Kidney (tissue), 14 donors: Measurements from ENCODE around the gene EIF5. TPM values are rescaled to one million over a fixed set of nuclear protein-coding genes. Genes with fewer than 3 reads are reported as not detected.

ENCODE experiments used
- DNase-seq, 5 donors: peaks; one replicate each; pipeline ENCODE4 v3.0.0-alpha.2; 2013 to 2020
- FAIRE-seq: peaks from 2 replicates; lab custom pipeline; 2012; peaks lifted over from hg19 to GRCh38; lab: Jason Lieb, UNC
- H3K27ac ChIP-seq, 2 donors: one replicate each; pipeline ENCODE4 v1.7.0; 2013; ENCODE audit warnings: low read depth in 2 of 2, low read length in 2 of 2, inconsistent platforms in 1 of 2
- H3K27me3 ChIP-seq: one replicate; pipeline ENCODE4 v1.7.1; 2013; ENCODE audit warnings: low read length, inconsistent platforms; ENCODE audit not compliant: control insufficient read depth, insufficient read depth
- H3K36me3 ChIP-seq, 3 donors: one replicate each; pipeline versions ENCODE4 v1.7.0 to v1.7.1; 2013; ENCODE audit warnings: low read length in 3 of 3, control low read depth in 1 of 3, inconsistent platforms in 1 of 3; ENCODE audit not compliant: insufficient read depth in 3 of 3, control insufficient read depth in 2 of 3
- H3K4me1 ChIP-seq, 3 donors: one replicate each; pipeline versions ENCODE4 v1.7.0 to v1.7.1; 2013; ENCODE audit warnings: low read length in 3 of 3, inconsistent platforms in 1 of 3, low read depth in 1 of 3; ENCODE audit not compliant: control insufficient read depth in 2 of 3, insufficient read depth in 2 of 3
- H3K4me3 ChIP-seq, 3 donors: one replicate each; pipeline versions ENCODE4 v1.7.0 to v1.8.1; 2013; ENCODE audit warnings: low read length in 3 of 3, control low read depth in 1 of 3, inconsistent platforms in 1 of 3
- H3K9ac ChIP-seq, 3 donors: one replicate each; pipeline versions ENCODE4 v1.7.0 to v1.7.1; 2013; ENCODE audit warnings: low read length in 3 of 3, control low read depth in 1 of 3, inconsistent platforms in 1 of 3
- H3K9me3 ChIP-seq, 3 donors: one replicate each; pipeline versions ENCODE4 v1.7.0 to v1.7.1; 2013; ENCODE audit warnings: low read length in 3 of 3, control low read depth in 1 of 3, inconsistent platforms in 1 of 3; ENCODE audit not compliant: control insufficient read depth in 2 of 3, insufficient read depth in 1 of 3
- CTCF ChIP-seq: IDR thresholded peaks from 3 replicates; pipeline ENCODE4 v1.5.1; 2012; ENCODE audit warnings: mild to moderate bottlenecking, moderate library complexity, borderline replicate concordance; ENCODE audit not compliant: insufficient read depth; ENCODE audit errors: extremely low read depth
- intact Hi-C: fragments of 100-400 bp; cut with DNase I; formaldehyde crosslinking; loops from one replicate; pipeline ENCODE4 v1.11.1; 2022
- polyA plus RNA-seq: library from polyadenylated mRNA; stranded (reverse); fragments of 350-450 nt; fragmentation: Illumina TruSeq; extraction: RNeasy Lipid Tissue Mini Kit (QIAGEN cat#74804); gene quantifications from one replicate; pipeline ENCODE4 v1.2.3, GENCODE V29; 2014; ENCODE audit warnings: low read depth, low replicate concordance; ENCODE audit not compliant: insufficient read depth
- total RNA-seq: library from RNA; stranded (reverse); fragmentation: NEBNext Ultra II Directional; extraction: Animal tissue kit (Norgen Biotek cat#: 25700); gene quantifications from one replicate; pipeline ENCODE4 v1.2.1, GENCODE V29; 2021
- donor health status: control.
- donor health status: control.
- donor health status: control.
- donor health status: control.
- donor health status: control.
- donor health status: DM: yes; HTN: yes; CAD: no.
- donor health status: Normal renal cell carcinoma (clear cell type).

EIF5 gene
- total and polyA plus RNA-seq, 2 donors from 2014 or later = 91.2 to 229 TPM

DNA sequence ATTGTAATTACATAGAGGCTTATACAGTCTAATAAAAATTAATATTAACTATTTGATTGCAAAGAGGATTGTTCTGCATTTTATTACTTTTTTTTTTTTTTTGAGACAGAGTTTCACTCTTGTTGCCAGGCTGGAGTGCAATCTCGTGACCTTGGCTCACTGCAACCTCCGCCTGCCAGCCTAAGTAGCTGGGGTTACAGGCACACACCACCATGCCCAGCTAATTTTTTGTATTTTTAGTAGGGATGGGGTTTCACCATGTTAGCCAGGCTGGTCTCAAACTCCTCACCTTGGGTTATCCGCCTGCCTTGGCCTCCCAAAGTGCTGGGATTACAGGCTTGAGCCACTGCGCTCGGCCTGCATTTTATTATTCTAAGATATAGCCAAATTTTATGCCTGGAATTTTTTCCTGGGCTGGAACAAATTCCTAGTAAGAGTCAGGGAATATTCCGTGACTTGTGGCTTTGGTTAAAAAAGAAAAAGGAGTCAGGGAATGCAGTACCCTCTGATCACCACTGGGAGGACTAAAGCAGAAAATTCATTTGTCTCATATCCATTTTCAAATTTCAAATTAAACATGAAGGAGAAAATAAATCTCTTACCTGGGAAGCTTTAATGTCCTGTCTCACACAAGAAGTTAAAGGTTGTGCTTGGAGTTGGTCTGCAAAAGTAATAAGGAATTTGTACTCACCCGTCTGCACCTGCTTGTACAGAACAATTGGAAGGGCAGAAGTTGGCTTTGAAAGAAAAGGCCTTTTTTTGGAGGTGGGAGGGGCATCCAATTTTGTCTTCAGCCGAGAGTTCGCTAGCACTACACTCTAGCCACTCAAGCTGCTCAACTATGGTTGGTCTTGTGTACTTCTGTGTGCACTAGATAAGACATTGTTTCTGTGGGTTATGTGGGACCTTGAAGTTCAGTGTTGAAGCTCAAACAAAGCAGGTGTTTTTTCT lies 59.9 kb downstream of the EIF5 start:
- Histone ChIP-seq H3K9me3 (no peaks in the 10 kb centered on the region), H3K9ac (no peak overlapping the region), H3K4me3 (peak overlapping the region in 1 of 3 donors; percentile 37), H3K36me3 (no peaks in the 10 kb centered on the region), H3K27ac (peak overlapping the region in 1 of 2 donors; percentile 9), H3K27me3 (no peaks in the 10 kb centered on the region), H3K4me1 (peaks cover 2 to 24% (median 14%) of the 10 kb centered on the region in 3 donors)
- peak; percentile 75 for TF ChIP-seq CTCF
- no peak for DNase-seq
- FAIRE-seq = no peak
- intact Hi-C loops = no loop called here

Other genes with a start within 250 kb of the EIF5 start
- 11.6 TPM for gene EXOC3L4, start 239.5 kb upstream of the EIF5 start, total RNA-seq
- 15.6 TPM for gene EXOC3L4, start 239.5 kb upstream of the EIF5 start, polyA plus RNA-seq
- gene TNFAIP2, start 210.8 kb upstream of the EIF5 start, total RNA-seq = 301 TPM
- gene TNFAIP2, start 210.8 kb upstream of the EIF5 start, polyA plus RNA-seq = 42.9 TPM
- gene MARK3, start 51.2 kb downstream of the EIF5 start, total RNA-seq = 83.1 TPM
- 39.8 TPM for gene MARK3, start 51.2 kb downstream of the EIF5 start, polyA plus RNA-seq
- 539 TPM for gene CKB, start 188.6 kb downstream of the EIF5 start, total RNA-seq
- gene CKB, start 188.6 kb downstream of the EIF5 start, polyA plus RNA-seq = 916 TPM
- gene TRMT61A, start 195.0 kb downstream of the EIF5 start, total RNA-seq = 16.0 TPM
- 11.9 TPM for gene TRMT61A, start 195.0 kb downstream of the EIF5 start, polyA plus RNA-seq
- gene BAG5, start 228.4 kb downstream of the EIF5 start, total RNA-seq = 64.5 TPM
- 17.1 TPM for gene BAG5, start 228.4 kb downstream of the EIF5 start, polyA plus RNA-seq
- 40.7 TPM for gene COA8, start 228.7 kb downstream of the EIF5 start, total RNA-seq
- gene COA8, start 228.7 kb downstream of the EIF5 start, polyA plus RNA-seq = 65.1 TPM